GM06990 (cell line): Measurements from ENCODE around the gene SRSF5.
A peak's percentile ranks its signal among the peaks of the same experiment; 100 is the strongest.

Source experiments
- DNase-seq: peaks from one replicate; pipeline ENCODE4 v3.0.0-alpha.2; 2011; ENCODE audit not compliant: insufficient read length; ENCODE audit errors: extremely low read depth
- H3K27me3 ChIP-seq: replicated peaks from 2 replicates; pipeline ENCODE4 v1.6.0; 2011; ENCODE audit warnings: low read length; ENCODE audit not compliant: control insufficient read depth, insufficient read depth
- H3K36me3 ChIP-seq: 2 replicates; pipeline ENCODE4 v1.5.1; 2011; ENCODE audit warnings: low read length; ENCODE audit not compliant: control insufficient read depth, insufficient read depth
- H3K4me3 ChIP-seq: replicated peaks from 2 replicates; pipeline ENCODE4 v1.5.1; 2011; ENCODE audit warnings: low read depth, mild to moderate bottlenecking, control low read depth, low read length
- CTCF ChIP-seq: IDR thresholded peaks from 2 replicates; pipeline ENCODE4 v1.5.1; 2011; ENCODE audit warnings: low read length, control low read depth, mild to moderate bottlenecking, inconsistent platforms; ENCODE audit not compliant: insufficient read depth, poor library complexity, severe bottlenecking

Gene SRSF5

GRCh38 chr14:69816216-69816615 lies 49.3 kb downstream of the SRSF5 start:
- no peak for TF ChIP-seq CTCF
- Histone ChIP-seq H3K27me3 (peaks cover 2% of the 10 kb centered on the region; the same call in 1 of the 2 replicates), H3K4me3 (no peak overlapping the region), H3K36me3 (no peaks in the 10 kb centered on the region)
- no peak for DNase-seq

- peak; percentile 43 for DNase-seq
- Histone ChIP-seq H3K4me3 (no peak overlapping the region), H3K27me3 (peaks cover 2% of the 10 kb centered on the region; the same call in 1 of the 2 replicates), H3K36me3 (no peaks in the 10 kb centered on the region)
- TF ChIP-seq CTCF: peak; percentile 76
Observed at GRCh38 chr14:69818758-69819191, 51.8 kb downstream of the SRSF5 start.

DNA sequence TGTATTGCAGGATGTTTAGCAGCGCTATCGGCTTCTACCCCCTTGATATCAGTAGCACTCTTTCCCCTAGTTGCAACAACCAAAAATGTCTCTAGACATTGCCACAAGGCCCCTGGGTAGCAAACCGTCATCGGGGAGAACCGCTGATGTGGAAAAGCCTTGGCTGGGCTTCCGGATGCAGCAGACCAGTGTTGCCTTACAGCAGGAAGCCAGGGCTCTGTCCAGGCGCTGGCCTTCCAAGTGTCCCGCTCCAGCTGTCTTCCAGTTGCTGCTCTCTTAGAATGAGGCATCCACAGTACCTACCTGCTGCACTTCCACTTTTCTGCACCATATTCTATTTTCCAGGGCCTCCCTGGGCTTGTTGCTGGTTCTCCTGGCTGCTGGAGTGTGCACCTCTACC lies 52.7 kb downstream of the SRSF5 start:
- no peaks in the 10 kb centered on the region for H3K36me3 ChIP-seq
- TF ChIP-seq CTCF: no peak
- DNase-seq: no peak
- peaks cover 2% of the 10 kb centered on the region; the same call in 1 of the 2 replicates for H3K27me3 ChIP-seq
- H3K4me3 ChIP-seq: no peak overlapping the region

DNA sequence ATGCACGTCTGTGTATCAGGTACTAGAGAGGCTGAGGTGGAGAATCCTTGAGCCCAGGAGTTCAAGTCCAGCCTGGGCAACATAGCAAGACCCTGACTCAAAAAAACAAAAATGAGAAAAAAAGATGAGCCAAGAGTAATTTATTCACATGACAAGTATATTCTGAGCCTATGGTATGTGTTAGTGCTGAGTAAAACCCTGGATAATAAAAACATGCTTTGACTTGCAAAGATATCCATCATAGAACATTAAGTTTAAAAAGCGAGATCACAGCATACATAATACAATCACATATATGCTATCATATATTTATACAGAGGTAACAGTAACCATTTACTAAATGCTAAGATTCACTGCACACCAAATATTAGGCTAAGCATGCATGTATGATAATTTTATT lies 54.0 kb downstream of the SRSF5 start:
- DNase-seq: no peak
- Histone ChIP-seq H3K27me3 (no peaks in the 10 kb centered on the region; the same call in 1 of the 2 replicates), H3K4me3 (no peak overlapping the region), H3K36me3 (no peaks in the 10 kb centered on the region)
- TF ChIP-seq CTCF: no peak
